Calu3 (cell line): ENCODE measurements around the gene OSTM1. TPM values are rescaled to one million over a fixed set of nuclear protein-coding genes. Genes with fewer than 3 reads are reported as not detected.
A peak's percentile ranks its signal among the peaks of the same experiment; 100 is the strongest.

Source experiments
- BruUV-seq: library from RNA; stranded (reverse); fragments of 400-500 nt; replicated peaks from 2 replicates; lab custom pipeline; 2021; lab: Mats Ljungman, UMichigan
- CTCF ChIA-PET: fragments of 300-600 bp; sonication (Branson Sonifier 250); formaldehyde crosslinking; loops from one replicate; lab custom pipeline; 2022; ENCODE audit warnings: antibody characterized with exemption; lab: Charles Lee
- DNase-seq: peaks from one replicate; pipeline ENCODE4 v3.0.0; 2022
- H3K27ac Mint-ChIP-seq: one replicate; pipeline ENCODE4 v1.8.0; 2022; ENCODE audit warnings: mixed read lengths; ENCODE audit not compliant: unreplicated experiment
- H3K27me3 Mint-ChIP-seq: one replicate; pipeline ENCODE4 v1.8.0; 2022; ENCODE audit warnings: mixed read lengths; ENCODE audit not compliant: unreplicated experiment
- H3K36me3 Mint-ChIP-seq: one replicate; pipeline ENCODE4 v1.8.0; 2022; ENCODE audit warnings: mild to moderate bottlenecking, moderate library complexity, mixed read lengths; ENCODE audit not compliant: insufficient read depth, unreplicated experiment
- H3K4me1 Mint-ChIP-seq: one replicate; pipeline ENCODE4 v1.8.0; 2022; ENCODE audit warnings: mild to moderate bottlenecking, low read depth, mixed read lengths; ENCODE audit not compliant: unreplicated experiment
- H3K4me3 Mint-ChIP-seq: one replicate; pipeline ENCODE4 v1.8.0; 2022; ENCODE audit warnings: mild to moderate bottlenecking, low read depth, moderate library complexity, mixed read lengths; ENCODE audit not compliant: unreplicated experiment
- H3K9me3 Mint-ChIP-seq: one replicate; pipeline ENCODE4 v1.8.0; 2022; ENCODE audit warnings: low read depth, mixed read lengths; ENCODE audit not compliant: unreplicated experiment
- CTCF ChIP-seq: fragments of 200-600 bp; IDR thresholded peaks from one replicate; pipeline ENCODE4 v1.8.0; 2022; ENCODE audit warnings: antibody characterized with exemption; ENCODE audit not compliant: unreplicated experiment
- intact Hi-C: fragments of 100-400 bp; cut with micrococcal nuclease; formaldehyde crosslinking; loops from one replicate; pipeline ENCODE4 v1.10.0; 2022; ENCODE audit not compliant: unreplicated experiment
- total RNA-seq: library from RNA; stranded (reverse); gene quantifications from 2 replicates; pipeline ENCODE4 v1.2.3, GENCODE V29; 2022

Gene OSTM1
- total RNA-seq, 1 experiment from 2014 or later: 30.5 TPM

GRCh38 chr6:108120311-108120710 is 45.8 kb upstream of the OSTM1 start:
- H3K4me1 Mint-ChIP-seq: peaks cover 15% of the 10 kb centered on the region
- peaks cover 13% of the 10 kb centered on the region for H3K36me3 Mint-ChIP-seq
- TF ChIP-seq CTCF: no peak
- intact Hi-C loops: no loop called here
- no peak overlapping the region for H3K4me3 Mint-ChIP-seq
- H3K9me3 Mint-ChIP-seq: no peaks in the 10 kb centered on the region
- H3K27ac Mint-ChIP-seq: no peak overlapping the region
- peaks cover 72% of the 10 kb centered on the region for H3K27me3 Mint-ChIP-seq
- CTCF ChIA-PET: interaction anchor here (0.5 to 0.6 kb wide), 2 partner anchors 29 to 218 kb away, joined by 3 read pairs; no protein-coding TSS in a partner anchor
- BruUV-seq: no TSS peak
- DNase-seq: no peak

- H3K9me3 Mint-ChIP-seq: no peaks in the 10 kb centered on the region
- peaks cover 75% of the 10 kb centered on the region for H3K27me3 Mint-ChIP-seq
- H3K36me3 Mint-ChIP-seq: peaks cover 19% of the 10 kb centered on the region
- no peak overlapping the region for H3K4me3 Mint-ChIP-seq
- intact Hi-C loops: loop anchor here (5.0 kb wide), 1 partner anchor 43 kb away; no protein-coding TSS in a partner anchor
- CTCF ChIA-PET: no interaction called here
- DNase-seq: no peak
- peaks cover 20% of the 10 kb centered on the region for H3K4me1 Mint-ChIP-seq
- no peak overlapping the region for H3K27ac Mint-ChIP-seq
- TF ChIP-seq CTCF: no peak
- no TSS peak for BruUV-seq
Measured at GRCh38 chr6:108119769-108120141, 45.2 kb upstream of the OSTM1 start.

GRCh38 chr6:108118810-108119768 is 44.5 kb upstream of the OSTM1 start:
- TF ChIP-seq CTCF: no peak
- Mint-ChIP-seq H3K4me3 (no peak overlapping the region), H3K4me1 (peaks cover 22% of the 10 kb centered on the region), H3K9me3 (no peaks in the 10 kb centered on the region), H3K36me3 (peaks cover 21% of the 10 kb centered on the region), H3K27ac (no peak overlapping the region), H3K27me3 (peaks cover 75% of the 10 kb centered on the region)
- intact Hi-C loops: loop anchor here (5.0 kb wide), 1 partner anchor 43 kb away; no protein-coding TSS in a partner anchor
- BruUV-seq: no TSS peak
- no peak for DNase-seq
- CTCF ChIA-PET: no interaction called here

- Mint-ChIP-seq H3K27ac (no peak overlapping the region), H3K36me3 (peaks cover 21% of the 10 kb centered on the region), H3K4me1 (peaks cover 22% of the 10 kb centered on the region), H3K27me3 (peaks cover 67% of the 10 kb centered on the region), H3K9me3 (no peaks in the 10 kb centered on the region), H3K4me3 (peak overlapping the region; percentile 65)
- CTCF ChIA-PET: no interaction called here
- intact Hi-C loops: loop anchor here (5.0 kb wide), 1 partner anchor 44 kb away; no protein-coding TSS in a partner anchor
- DNase-seq: no peak
- BruUV-seq: no TSS peak
- TF ChIP-seq CTCF: no peak
Measured at GRCh38 chr6:108118359-108118724, 43.8 kb upstream of the OSTM1 start.
